H9 (cell line): ENCODE results near the gene WDR74. TPM values are rescaled to one million over a fixed set of nuclear protein-coding genes. Genes with fewer than 3 reads are reported as not detected.

Experiments
- DNase-seq: peaks from one replicate; pipeline ENCODE4 v3.0.0-alpha.2; 2017
- H2AFZ ChIP-seq: one replicate; pipeline ENCODE4 v1.6.1; 2013; ENCODE audit warnings: mild to moderate bottlenecking, low read length, control low read depth, moderate library complexity
- H2AK5ac ChIP-seq: 2 replicates; pipeline ENCODE4 v1.6.1; 2013; ENCODE audit warnings: low read length, control low read depth, mixed read lengths; ENCODE audit not compliant: insufficient read length
- H2BK120ac ChIP-seq: one replicate; pipeline ENCODE4 v1.6.1; 2013; ENCODE audit warnings: low read depth, mild to moderate bottlenecking, low read length, control low read depth, inconsistent platforms; ENCODE audit not compliant: poor library complexity, severe bottlenecking
- H2BK12ac ChIP-seq: 2 replicates; pipeline ENCODE4 v1.6.1; 2013; ENCODE audit warnings: low read length, control low read depth, mixed read lengths, low read depth; ENCODE audit not compliant: insufficient read length
- H2BK15ac ChIP-seq: 2 replicates; pipeline ENCODE4 v1.6.1; 2013; ENCODE audit warnings: low read depth, low read length, control low read depth
- H2BK20ac ChIP-seq: one replicate; pipeline ENCODE4 v1.6.1; 2013; ENCODE audit warnings: low read depth, mild to moderate bottlenecking, low read length, control low read depth, inconsistent platforms; ENCODE audit not compliant: poor library complexity, severe bottlenecking
- H2BK5ac ChIP-seq: 2 replicates; pipeline ENCODE4 v1.6.1; 2013; ENCODE audit warnings: low read length, control low read depth, mixed read lengths; ENCODE audit not compliant: insufficient read length
- H3K14ac ChIP-seq: 2 replicates; pipeline ENCODE4 v1.6.1; 2013; ENCODE audit warnings: low read length, control low read depth; ENCODE audit not compliant: insufficient read depth
- H3K18ac ChIP-seq: 2 replicates; pipeline ENCODE4 v1.6.1; 2013; ENCODE audit warnings: low read depth, mild to moderate bottlenecking, mixed read lengths, low read length, control low read depth; ENCODE audit not compliant: insufficient read length
- H3K23ac ChIP-seq: 2 replicates; pipeline ENCODE4 v1.6.1; 2013; ENCODE audit warnings: low read length, control low read depth, mixed read lengths, low read depth; ENCODE audit not compliant: insufficient read length
- H3K23me2 ChIP-seq: 2 replicates; pipeline ENCODE4 v1.6.1; 2013; ENCODE audit warnings: low read depth, mild to moderate bottlenecking, mixed read lengths, low read length, control low read depth; ENCODE audit not compliant: insufficient read length, poor library complexity, severe bottlenecking
- H3K27ac ChIP-seq: 2 replicates; pipeline ENCODE4 v1.5.1; 2013; ENCODE audit warnings: low read length, control low read depth, mixed read lengths, low read depth; ENCODE audit not compliant: insufficient read length
- H3K27me3 ChIP-seq: 2 replicates; pipeline ENCODE4 v1.6.1; 2013; ENCODE audit warnings: low read length, control low read depth, inconsistent platforms; ENCODE audit not compliant: insufficient read depth
- H3K4ac ChIP-seq: 2 replicates; pipeline ENCODE4 v1.6.1; 2013; ENCODE audit warnings: low read depth, mild to moderate bottlenecking, control low read depth, inconsistent platforms, low read length, moderate library complexity
- H3K4me1 ChIP-seq: 2 replicates; pipeline ENCODE4 v1.6.1; 2013; ENCODE audit warnings: low read length, control low read depth, inconsistent platforms; ENCODE audit not compliant: insufficient read depth
- H3K4me2 ChIP-seq: 2 replicates; pipeline ENCODE4 v1.6.1; 2013; ENCODE audit warnings: low read length, control low read depth, mixed read lengths; ENCODE audit not compliant: insufficient read length, insufficient read depth
- H3K56ac ChIP-seq: 2 replicates; pipeline ENCODE4 v1.6.1; 2013; ENCODE audit warnings: low read depth, mild to moderate bottlenecking, mixed read lengths, low read length, control low read depth; ENCODE audit not compliant: insufficient read length
- H3K79me1 ChIP-seq: 2 replicates; pipeline ENCODE4 v1.6.1; 2013; ENCODE audit warnings: low read depth, mild to moderate bottlenecking, moderate library complexity, low read length, control low read depth, inconsistent platforms; ENCODE audit not compliant: insufficient read depth, poor library complexity, severe bottlenecking
- H3K79me2 ChIP-seq: 2 replicates; pipeline ENCODE4 v1.6.1; 2013; ENCODE audit warnings: low read length, control low read depth, inconsistent platforms; ENCODE audit not compliant: insufficient read depth
- H3K9ac ChIP-seq: 2 replicates; pipeline ENCODE4 v1.6.1; 2013; ENCODE audit warnings: low read length, control low read depth, mixed read lengths; ENCODE audit not compliant: insufficient read length; ENCODE audit errors: extremely low read depth
- H3K9me3 ChIP-seq: one replicate; pipeline ENCODE4 v1.6.1; 2013; ENCODE audit warnings: low read depth, low read length, inconsistent platforms; ENCODE audit not compliant: control insufficient read depth
- H3T11ph ChIP-seq: one replicate; pipeline ENCODE4 v1.6.1; 2013; ENCODE audit warnings: mild to moderate bottlenecking, low read length, control low read depth, inconsistent platforms
- H4K20me1 ChIP-seq: one replicate; pipeline ENCODE4 v1.6.1; 2013; ENCODE audit not compliant: control insufficient read depth, insufficient read length, insufficient read depth
- H4K5ac ChIP-seq: 2 replicates; pipeline ENCODE4 v1.6.1; 2013; ENCODE audit warnings: low read depth, mild to moderate bottlenecking, mixed read lengths, low read length, control low read depth; ENCODE audit not compliant: insufficient read length
- H4K8ac ChIP-seq: replicated peaks from 2 replicates; pipeline ENCODE4 v1.6.1; 2013; ENCODE audit warnings: low read length, control low read depth, mixed read lengths, low read depth; ENCODE audit not compliant: insufficient read length
- H4K91ac ChIP-seq: 2 replicates; pipeline ENCODE4 v1.6.1; 2013; ENCODE audit warnings: low read depth, mild to moderate bottlenecking, moderate library complexity, mixed read lengths, low read length, control low read depth; ENCODE audit not compliant: insufficient read length
- H3K27ac Mint-ChIP-seq, 3 experiments: 2 replicates in 2 of 3; 3 replicates in 1 of 3; pipeline ENCODE4 v1.8.0; 2020 to 2021; ENCODE audit warnings: mixed read lengths in 3 of 3, mild to moderate bottlenecking in 1 of 3, moderate library complexity in 1 of 3
- H3K27me3 Mint-ChIP-seq: 2 replicates; pipeline ENCODE4 v1.8.0; 2021; ENCODE audit warnings: low read depth, mild to moderate bottlenecking, moderate library complexity, mixed read lengths
- H3K36me3 Mint-ChIP-seq, 3 experiments: 2 replicates in 2 of 3; 3 replicates in 1 of 3; pipeline ENCODE4 v1.8.0; 2020 to 2021; ENCODE audit warnings: low read depth in 3 of 3, mixed read lengths in 3 of 3; ENCODE audit not compliant: insufficient read depth in 1 of 3
- H3K4me1 Mint-ChIP-seq, 2 experiments: 2 replicates each; pipeline ENCODE4 v1.8.0; 2020; ENCODE audit warnings: mixed read lengths in 2 of 2
- H3K4me3 Mint-ChIP-seq, 2 experiments: 2 replicates in 1 of 2; 3 replicates in 1 of 2; pipeline ENCODE4 v1.8.0; 2020 to 2021; ENCODE audit warnings: mild to moderate bottlenecking in 2 of 2, mixed read lengths in 2 of 2, moderate library complexity in 1 of 2
- H3K9me3 Mint-ChIP-seq, 2 experiments: 2 replicates in 1 of 2; 3 replicates in 1 of 2; pipeline ENCODE4 v1.8.0; 2020; ENCODE audit warnings: mild to moderate bottlenecking in 2 of 2, mixed read lengths in 2 of 2, moderate library complexity in 1 of 2
- CTCF ChIP-seq: fragments of 200-600 bp; sonication (generic); conservative IDR thresholded peaks from 3 replicates; pipeline ENCODE4 v1.8.0; 2021; ENCODE audit warnings: antibody characterized with exemption, mild to moderate bottlenecking
- WGBS: extraction: QIAGEN DNeasy Blood & Tissue Kit; methylation state at CpG from one replicate; pipeline ENCODE4 v1.1.7; 2013; ENCODE audit warnings: missing lambda C conversion rate, low lambda C conversion rate, mixed read lengths; ENCODE audit not compliant: insufficient read length; ENCODE audit errors: extremely low coverage; 5-methylcytosine and 5-hydroxymethylcytosine counted together
- total RNA-seq: library from RNA; stranded (reverse); gene quantifications from 2 replicates; pipeline ENCODE4 v1.2.1, GENCODE V29; 2021

WDR74 gene
- total RNA-seq, 1 experiment from 2014 or later: 121 TPM

DNA sequence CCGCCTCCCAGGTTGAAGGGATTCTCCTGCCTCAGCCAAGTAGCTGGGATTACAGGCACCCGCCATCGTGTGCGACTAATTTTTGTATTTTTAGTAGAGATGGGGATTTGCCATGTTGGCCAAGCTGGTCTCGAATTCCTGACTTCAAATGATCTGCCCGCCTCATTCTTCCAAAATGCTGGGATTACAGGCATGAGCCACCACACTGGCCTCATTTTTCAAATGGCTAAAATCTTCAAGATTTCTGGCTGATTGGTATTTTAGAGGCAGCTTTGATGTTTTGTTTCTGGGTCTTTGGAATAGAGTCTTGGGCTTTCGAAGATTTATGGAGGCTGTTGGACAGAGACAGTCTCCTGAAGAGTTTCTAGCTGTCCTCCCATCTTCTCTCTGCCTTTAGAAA lies 35.5 kb upstream of the WDR74 start:
- Histone ChIP-seq H2BK15ac (no peak overlapping the region), H2BK12ac (no peak overlapping the region), H3K9me3 (no peaks in the 10 kb centered on the region), H3K14ac (no peak overlapping the region), H3K4ac (no peak overlapping the region), H3K79me2 (peaks cover 6% of the 10 kb centered on the region; the same call in 1 of the 2 replicates), H3K27me3 (no peaks in the 10 kb centered on the region), H3K79me1 (peaks cover 10% of the 10 kb centered on the region), H2BK120ac (no peak overlapping the region), H3K18ac (no peak overlapping the region), H2BK5ac (no peak overlapping the region), H4K5ac (no peak overlapping the region), H3K4me2 (no peak overlapping the region), H3K9ac (no peak overlapping the region), H3K23me2 (no peaks in the 10 kb centered on the region), H4K8ac (no peak overlapping the region), H2BK20ac (no peak overlapping the region), H2AK5ac (no peak overlapping the region), H3K56ac (no peak overlapping the region), H4K91ac (no peak overlapping the region), H4K20me1 (no peaks in the 10 kb centered on the region), H3T11ph (no peak overlapping the region), H3K4me1 (no peaks in the 10 kb centered on the region; the same call in 1 of the 2 replicates), H3K27ac (no peak overlapping the region), H3K23ac (no peak overlapping the region), H2AFZ (no peak overlapping the region)
- WGBS: no CpG with 5 or more reads among the region's 7 CpGs
- TF ChIP-seq CTCF: no peak
- no peak overlapping the region for H3K4me3 Mint-ChIP-seq
- peaks cover 7 to 14% of the 10 kb centered on the region in 2 experiments for H3K4me1 Mint-ChIP-seq
- H3K27me3 Mint-ChIP-seq: no peaks in the 10 kb centered on the region
- DNase-seq: no peak
- peak overlapping the region in 2 of 3 experiments; percentile 89 to 91; a peak in 4 of 7 replicates for H3K27ac Mint-ChIP-seq
- peaks cover 26 to 78% (median 57%) of the 10 kb centered on the region in 3 experiments; a peak in 6 of 7 replicates for H3K36me3 Mint-ChIP-seq
- H3K9me3 Mint-ChIP-seq: no peaks in the 10 kb centered on the region
